ENCODE measurements around the gene SPIN2A.
"Not testable (repeated sequence)": the region's sequence is repeated elsewhere in the genome, so short reads cannot be mapped to it uniquely, and the experiment has no call there.

The SPIN2A gene

GRCh38 chrX:57104406-57104805 lies 32.8 kb downstream of the SPIN2A start:
- H3K4me1 ChIP-seq (ENCODE audit: control insufficient read depth in 2 of 2, insufficient read depth in 2 of 2, low read length in 2 of 2) = no peaks in the 10 kb centered on the region
- H3K36me3 ChIP-seq (ENCODE audit: control insufficient read depth in 2 of 2, insufficient read depth in 2 of 2, low read length in 2 of 2) = no peaks in the 10 kb centered on the region
- no peaks in the 10 kb centered on the region for H3K9me3 ChIP-seq (ENCODE audit: control insufficient read depth in 2 of 2, low read length in 2 of 2)
- no peak overlapping the region for H3K27ac ChIP-seq (ENCODE audit: low read depth in 2 of 2, low read length in 2 of 2)
- peaks cover 0 to 5% of the 10 kb centered on the region in 2 donors for H3K27me3 ChIP-seq (ENCODE audit: control insufficient read depth in 2 of 2, insufficient read depth in 2 of 2, low read length in 2 of 2)
- no peak overlapping the region for H3K9ac ChIP-seq (ENCODE audit: low read depth in 1 of 2, low read length in 2 of 2)
- no peak overlapping the region for H3K4me3 ChIP-seq (ENCODE audit: low read length in 2 of 2)

GRCh38 chrX:57103489-57103888 lies 33.7 kb downstream of the SPIN2A start:
- H3K27me3 ChIP-seq (ENCODE audit: control insufficient read depth in 2 of 2, insufficient read depth in 2 of 2, low read length in 2 of 2) = peaks cover 0 to 5% of the 10 kb centered on the region in 2 donors
- H3K9ac ChIP-seq (ENCODE audit: low read depth in 1 of 2, low read length in 2 of 2) = no peak overlapping the region
- no peak overlapping the region for H3K27ac ChIP-seq (ENCODE audit: low read depth in 2 of 2, low read length in 2 of 2)
- H3K9me3 ChIP-seq (ENCODE audit: control insufficient read depth in 2 of 2, low read length in 2 of 2) = no peaks in the 10 kb centered on the region
- no peak overlapping the region for H3K4me3 ChIP-seq (ENCODE audit: low read length in 2 of 2)
- H3K4me1 ChIP-seq (ENCODE audit: control insufficient read depth in 2 of 2, insufficient read depth in 2 of 2, low read length in 2 of 2) = no peaks in the 10 kb centered on the region
- H3K36me3 ChIP-seq (ENCODE audit: control insufficient read depth in 2 of 2, insufficient read depth in 2 of 2, low read length in 2 of 2) = no peaks in the 10 kb centered on the region

- not testable (repeated sequence) for H3K27ac ChIP-seq (ENCODE audit: low read depth in 2 of 2, low read length in 2 of 2); H3K4me1 ChIP-seq (ENCODE audit: control insufficient read depth in 2 of 2, insufficient read depth in 2 of 2, low read length in 2 of 2); H3K9me3 ChIP-seq (ENCODE audit: control insufficient read depth in 2 of 2, low read length in 2 of 2); H3K27me3 ChIP-seq (ENCODE audit: control insufficient read depth in 2 of 2, insufficient read depth in 2 of 2, low read length in 2 of 2); H3K9ac ChIP-seq (ENCODE audit: low read depth in 1 of 2, low read length in 2 of 2); H3K36me3 ChIP-seq (ENCODE audit: control insufficient read depth in 2 of 2, insufficient read depth in 2 of 2, low read length in 2 of 2); H3K4me3 ChIP-seq (ENCODE audit: low read length in 2 of 2)
These were observed 34.3 kb downstream of the SPIN2A start for GRCh38 chrX:57102918-57103317.

Measured in mucosa of rectum (tissue), 2 donors.